Mesenchymal stem cell (in vitro differentiated cells and primary cell): ENCODE data around the gene CHDH.

Source experiments
- DNase-seq: peaks from one replicate; pipeline ENCODE4 v3.0.0-alpha.2; 2013
- H2AFZ ChIP-seq: one replicate; pipeline ENCODE4 v1.6.1; 2013; ENCODE audit warnings: low read depth, mild to moderate bottlenecking, control low read depth, inconsistent platforms, low read length, moderate library complexity
- H2AK5ac ChIP-seq: 2 replicates; pipeline ENCODE4 v1.6.1; 2013; ENCODE audit warnings: low read length, moderate library complexity, mild to moderate bottlenecking, inconsistent platforms; ENCODE audit not compliant: severe bottlenecking
- H2BK120ac ChIP-seq: one replicate; pipeline ENCODE4 v1.6.1; 2013; ENCODE audit warnings: low read depth, mild to moderate bottlenecking, inconsistent platforms, low read length, moderate library complexity
- H2BK12ac ChIP-seq, 2 experiments: one replicate each; pipeline ENCODE4 v1.6.1; 2013; ENCODE audit warnings: inconsistent platforms in 2 of 2, low read length in 2 of 2, mild to moderate bottlenecking in 2 of 2, moderate library complexity in 2 of 2, control low read depth in 1 of 2
- H2BK15ac ChIP-seq: one replicate; pipeline ENCODE4 v1.6.1; 2013; ENCODE audit warnings: mild to moderate bottlenecking, low read depth, inconsistent platforms; ENCODE audit not compliant: poor library complexity, severe bottlenecking
- H2BK5ac ChIP-seq: 2 replicates; pipeline ENCODE4 v1.6.1; 2013; ENCODE audit warnings: low read depth, mild to moderate bottlenecking, low read length, control low read depth, inconsistent platforms; ENCODE audit not compliant: poor library complexity, severe bottlenecking
- H3K14ac ChIP-seq, 2 experiments: one replicate each; pipeline ENCODE4 v1.6.1; 2013; ENCODE audit warnings: inconsistent platforms in 2 of 2, low read length in 2 of 2, control low read depth in 1 of 2, mild to moderate bottlenecking in 1 of 2, moderate library complexity in 1 of 2
- H3K18ac ChIP-seq, 2 experiments: one replicate each; pipeline ENCODE4 v1.6.1; 2013; ENCODE audit warnings: inconsistent platforms in 2 of 2, low read length in 2 of 2, control low read depth in 1 of 2, low read depth in 1 of 2, mild to moderate bottlenecking in 1 of 2
- H3K23ac ChIP-seq, 2 experiments: one replicate each; pipeline ENCODE4 v1.6.1; 2013; ENCODE audit warnings: inconsistent platforms in 2 of 2, low read length in 2 of 2, mild to moderate bottlenecking in 2 of 2, moderate library complexity in 2 of 2, control low read depth in 1 of 2
- H3K27ac ChIP-seq: 2 replicates; pipeline ENCODE4 v1.5.1; 2013; ENCODE audit warnings: mild to moderate bottlenecking, moderate library complexity, low read length, control low read depth, inconsistent platforms; ENCODE audit not compliant: poor library complexity, severe bottlenecking
- H3K27me3 ChIP-seq, 2 experiments: 2 replicates each; pipeline versions ENCODE4 v1.6.1 to v1.7.0; 2013; ENCODE audit warnings: low read length in 2 of 2, mild to moderate bottlenecking in 2 of 2, moderate library complexity in 2 of 2, control low read depth in 1 of 2, inconsistent platforms in 1 of 2; ENCODE audit not compliant: control insufficient read depth in 1 of 2, insufficient read depth in 1 of 2
- H3K36me3 ChIP-seq, 2 experiments: 2 replicates each; pipeline versions ENCODE4 v1.6.1 to v1.7.0; 2013; ENCODE audit warnings: low read length in 2 of 2, control low read depth in 1 of 2, inconsistent platforms in 1 of 2, low read depth in 1 of 2, mild to moderate bottlenecking in 1 of 2; ENCODE audit not compliant: insufficient read depth in 2 of 2, control insufficient read depth in 1 of 2
- H3K4ac ChIP-seq, 2 experiments: one replicate each; pipeline ENCODE4 v1.6.1; 2013; ENCODE audit warnings: inconsistent platforms in 2 of 2, low read length in 2 of 2, mild to moderate bottlenecking in 2 of 2, moderate library complexity in 2 of 2, control low read depth in 1 of 2, low read depth in 1 of 2
- H3K4me1 ChIP-seq: 2 replicates; pipeline ENCODE4 v1.6.1; 2013; ENCODE audit warnings: low read depth, low read length, control low read depth; ENCODE audit not compliant: control insufficient read depth, insufficient read depth
- H3K4me2 ChIP-seq: 2 replicates; pipeline ENCODE4 v1.6.1; 2013; ENCODE audit warnings: low read length, mild to moderate bottlenecking, inconsistent platforms; ENCODE audit not compliant: poor library complexity, severe bottlenecking
- H3K4me3 ChIP-seq, 2 experiments: 2 replicates each; pipeline versions ENCODE4 v1.5.1 to v1.7.0; 2013; ENCODE audit warnings: low read length in 2 of 2, mild to moderate bottlenecking in 2 of 2, control low read depth in 1 of 2, low read depth in 1 of 2; ENCODE audit not compliant: insufficient read depth in 1 of 2
- H3K79me1 ChIP-seq: replicated peaks from 2 replicates; pipeline ENCODE4 v1.6.1; 2013; ENCODE audit warnings: mild to moderate bottlenecking, control low read depth, low read length, inconsistent platforms; ENCODE audit not compliant: poor library complexity, severe bottlenecking
- H3K9ac ChIP-seq: 2 replicates; pipeline ENCODE4 v1.7.0; 2013; ENCODE audit warnings: mild to moderate bottlenecking, low read length, moderate library complexity
- H3K9me3 ChIP-seq: 2 replicates; pipeline ENCODE4 v1.7.0; 2013; ENCODE audit warnings: mild to moderate bottlenecking, low read length; ENCODE audit not compliant: control insufficient read depth
- H4K8ac ChIP-seq: one replicate; pipeline ENCODE4 v1.6.1; 2013; ENCODE audit warnings: inconsistent platforms, mild to moderate bottlenecking, low read length, moderate library complexity
- H4K91ac ChIP-seq: one replicate; pipeline ENCODE4 v1.6.1; 2013; ENCODE audit warnings: mild to moderate bottlenecking, low read length, inconsistent platforms
- WGBS: methylation state at CpG from one replicate; pipeline ENCODE4 v1.1.7; 2013; ENCODE audit warnings: mixed read lengths; 5-methylcytosine and 5-hydroxymethylcytosine counted together

Gene CHDH

GRCh38 chr3:53780171-53780570, 66.0 kb downstream of the CHDH start:
- H2BK5ac ChIP-seq, result no peak overlapping the region

GRCh38 chr3:53778153-53778552, 68.1 kb downstream of the CHDH start:
- no peak overlapping the region for H3K23ac ChIP-seq
- no peak overlapping the region for H3K4me3 ChIP-seq
- H3K18ac ChIP-seq, result no peak overlapping the region
- H4K91ac ChIP-seq, result no peak overlapping the region
- H4K8ac ChIP-seq, result no peak overlapping the region
- no peak overlapping the region for H3K27ac ChIP-seq
- no peak overlapping the region for H2BK15ac ChIP-seq
- H2AFZ ChIP-seq, result no peak overlapping the region
- no peak overlapping the region for H2BK12ac ChIP-seq
- peaks cover 0 to 25% of the 10 kb centered on the region in 2 experiments for H3K27me3 ChIP-seq
- peaks cover 2% of the 10 kb centered on the region for H3K4me1 ChIP-seq
- H2BK120ac ChIP-seq, result no peak overlapping the region
- H3K14ac ChIP-seq, result no peak overlapping the region
- H3K9ac ChIP-seq, result no peak overlapping the region
- H3K79me1 ChIP-seq, result no peaks in the 10 kb centered on the region
- no peak overlapping the region for H3K4ac ChIP-seq
- H3K4me2 ChIP-seq, result no peak overlapping the region
- no peak for DNase-seq
- H3K36me3 ChIP-seq, result no peaks in the 10 kb centered on the region
- no peak overlapping the region for H2AK5ac ChIP-seq
- no peaks in the 10 kb centered on the region for H3K9me3 ChIP-seq
- WGBS, result 66% methylated on average over 2 of the region's 3 CpGs
- no peak overlapping the region for H2BK5ac ChIP-seq

More at GRCh38 chr3:53780171-53780570, 66.0 kb downstream of the CHDH start:
- Histone ChIP-seq H3K4me2 (no peak overlapping the region), H3K4me1 (no peaks in the 10 kb centered on the region), H3K27ac (no peak overlapping the region), H3K4ac (no peak overlapping the region), H2AK5ac (no peak overlapping the region), H3K79me1 (no peaks in the 10 kb centered on the region), H3K4me3 (no peak overlapping the region), H3K9ac (no peak overlapping the region), H3K14ac (no peak overlapping the region), H3K23ac (no peak overlapping the region), H4K91ac (no peak overlapping the region), H3K9me3 (no peaks in the 10 kb centered on the region), H3K36me3 (no peaks in the 10 kb centered on the region), H4K8ac (no peak overlapping the region), H2AFZ (no peak overlapping the region), H2BK12ac (no peak overlapping the region), H2BK15ac (no peak overlapping the region), H2BK120ac (no peak overlapping the region), H3K18ac (no peak overlapping the region), H3K27me3 (peaks cover 5 to 26% of the 10 kb centered on the region in 2 experiments)
- 73% methylated on average over 3 of the region's 4 CpGs for WGBS
- DNase-seq, result no peak

- H3K9me3 ChIP-seq, result no peaks in the 10 kb centered on the region
- H3K4me1 ChIP-seq, result peaks cover 2% of the 10 kb centered on the region
- DNase-seq, result no peak
- no peak overlapping the region for H2BK15ac ChIP-seq
- no peak overlapping the region for H4K91ac ChIP-seq
- no peak overlapping the region for H2BK12ac ChIP-seq
- H4K8ac ChIP-seq, result no peak overlapping the region
- no peak overlapping the region for H2AFZ ChIP-seq
- H2BK120ac ChIP-seq, result no peak overlapping the region
- WGBS, result 82% methylated on average over 8 of the region's 8 CpGs
- H3K79me1 ChIP-seq, result no peaks in the 10 kb centered on the region
- H3K18ac ChIP-seq, result no peak overlapping the region
- H3K14ac ChIP-seq, result peak overlapping the region in 1 of 2 experiments; percentile 27
- no peaks in the 10 kb centered on the region for H3K36me3 ChIP-seq
- H3K4me2 ChIP-seq, result no peak overlapping the region
- H3K9ac ChIP-seq, result no peak overlapping the region
- no peak overlapping the region for H2BK5ac ChIP-seq
- H2AK5ac ChIP-seq, result no peak overlapping the region
- H3K4ac ChIP-seq, result no peak overlapping the region
- peak overlapping the region in 1 of 2 experiments; percentile 63 for H3K23ac ChIP-seq
- peaks cover 0 to 31% of the 10 kb centered on the region in 2 experiments for H3K27me3 ChIP-seq
- H3K27ac ChIP-seq, result no peak overlapping the region
- H3K4me3 ChIP-seq, result no peak overlapping the region
These were observed 68.8 kb downstream of the CHDH start for GRCh38 chr3:53777468-53777867.

GRCh38 chr3:53776494-53777101, 69.6 kb downstream of the CHDH start:
- no peak overlapping the region for H3K4ac ChIP-seq

More at GRCh38 chr3:53776494-53777101, 69.6 kb downstream of the CHDH start:
- H3K79me1 ChIP-seq, result no peaks in the 10 kb centered on the region
- peaks cover 2% of the 10 kb centered on the region for H3K4me1 ChIP-seq
- no peak overlapping the region for H2AFZ ChIP-seq
- H3K36me3 ChIP-seq, result no peaks in the 10 kb centered on the region
- H2BK15ac ChIP-seq, result no peak overlapping the region
- H3K23ac ChIP-seq, result no peak overlapping the region
- H3K27me3 ChIP-seq, result peaks cover 0 to 31% of the 10 kb centered on the region in 2 experiments
- DNase-seq, result no peak
- no peak overlapping the region for H2BK12ac ChIP-seq
- H2BK120ac ChIP-seq, result no peak overlapping the region
- H2AK5ac ChIP-seq, result no peak overlapping the region
- no peak overlapping the region for H2BK5ac ChIP-seq
- no peak overlapping the region for H3K27ac ChIP-seq
- H3K14ac ChIP-seq, result no peak overlapping the region
- H3K18ac ChIP-seq, result no peak overlapping the region
- no peak overlapping the region for H3K4me3 ChIP-seq
- WGBS, result 63% methylated on average over 9 of the region's 9 CpGs
- H4K91ac ChIP-seq, result no peak overlapping the region
- no peak overlapping the region for H3K4me2 ChIP-seq
- peak overlapping the region; percentile 34 for H3K9ac ChIP-seq
- no peaks in the 10 kb centered on the region for H3K9me3 ChIP-seq
- H4K8ac ChIP-seq, result no peak overlapping the region
